AG04450 (cell line): Measurements from ENCODE around the gene SS18L1. TPM values are rescaled to one million over a fixed set of nuclear protein-coding genes. Genes with fewer than 3 reads are reported as not detected.
A peak's percentile ranks its signal among the peaks of the same experiment; 100 is the strongest.

ENCODE experiments used
- CTCF ChIA-PET: fragments of 300-600, 350-600 bp; formaldehyde crosslinking; extraction: SDS; loops from one replicate; lab custom pipeline; 2022; ENCODE audit warnings: antibody characterized with exemption, inconsistent platforms; lab: Charles Lee
- POLR2A ChIA-PET: fragments of 350-600 bp; formaldehyde crosslinking; extraction: SDS; loops from one replicate; lab custom pipeline; 2021; ENCODE audit warnings: antibody characterized with exemption, inconsistent platforms; lab: Yijun Ruan, JAX
- DNase-seq: peaks from one replicate; pipeline ENCODE4 v3.0.0-alpha.2; 2011; ENCODE audit warnings: low read depth, low spot score
- H3K27ac ChIP-seq: one replicate; pipeline ENCODE4 v1.5.1; 2012; ENCODE audit warnings: low read depth, low read length, control low read depth
- H3K27me3 ChIP-seq: one replicate; pipeline ENCODE4 v1.6.0; 2012; ENCODE audit warnings: low read length; ENCODE audit not compliant: control insufficient read depth, insufficient read depth
- H3K4me3 ChIP-seq: 2 replicates; pipeline ENCODE4 v1.5.1; 2011; ENCODE audit warnings: mild to moderate bottlenecking, low read depth, low read length, control low read depth
- H3K9me3 ChIP-seq: 2 replicates; pipeline ENCODE4 v1.5.1; 2012; ENCODE audit warnings: low read length; ENCODE audit not compliant: control insufficient read depth, insufficient read depth
- CTCF ChIP-seq: IDR thresholded peaks from 2 replicates; pipeline ENCODE4 v1.5.1; 2011; ENCODE audit warnings: low read depth, low read length, control low read depth, inconsistent platforms
- polyA plus RNA-seq: library from polyadenylated mRNA; depleted of rRNA; stranded (reverse); fragments of >200 nt; gene quantifications from 2 replicates; pipeline ENCODE4 v1.2.3, GENCODE V29; 2011

SS18L1 gene
- polyA plus RNA-seq, 1 experiment: 6.8 TPM

DNA sequence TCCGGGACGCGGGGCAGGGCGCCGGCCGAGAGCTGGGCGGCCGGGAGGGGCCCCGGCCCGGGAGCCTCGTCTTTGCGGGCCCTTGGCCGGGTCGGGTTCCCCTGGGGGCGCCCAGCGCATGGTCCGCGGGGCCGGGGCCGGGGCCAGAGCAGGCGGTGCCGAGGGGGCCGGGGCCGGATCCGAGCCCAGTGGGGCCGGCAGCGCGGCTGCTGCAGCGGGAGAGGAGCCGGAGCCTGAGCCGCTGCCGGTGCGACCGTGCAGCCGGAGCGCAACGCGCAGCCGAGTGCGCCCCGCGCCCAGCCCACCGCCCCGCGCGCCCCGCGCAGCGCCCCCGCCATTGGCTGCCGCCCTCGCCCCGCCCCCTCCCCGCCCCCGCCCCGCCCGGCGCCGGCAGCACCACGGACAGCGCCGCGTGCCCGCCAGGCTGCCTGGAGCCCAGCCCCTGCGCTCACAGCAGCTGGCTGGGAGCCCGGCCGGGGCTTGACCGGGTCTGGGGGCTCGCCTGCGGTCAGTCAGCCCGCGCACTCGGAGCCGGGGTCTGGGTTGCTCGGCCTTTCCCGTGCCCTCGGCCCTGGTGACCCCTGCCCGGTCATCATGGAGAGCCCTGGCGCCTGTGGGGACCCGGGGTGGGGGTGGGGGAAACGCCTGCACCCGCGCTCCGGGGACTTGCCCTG is 76.6 kb downstream of the SS18L1 start, which contains the start of gene HRH3:
Gene HRH3 (minus strand): TSS at position 287 of the 674 bp plus-strand sequence. CDS start 308 bp downstream, outside the sequence.
- TF ChIP-seq CTCF: no peak
- H3K9me3 ChIP-seq: no peaks in the 10 kb centered on the region; the same call in 1 of the 2 replicates
- ChIA-PET CTCF (no interaction called here), POLR2A (no interaction called here)
- H3K27ac ChIP-seq: no peak within 1 kb of the TSS
- peaks cover 71% of the 10 kb centered on the region for H3K27me3 ChIP-seq
- peak within 1 kb of the TSS; percentile 17; the same call in 1 of the 2 replicates for H3K4me3 ChIP-seq
- DNase-seq: no peak

DNA sequence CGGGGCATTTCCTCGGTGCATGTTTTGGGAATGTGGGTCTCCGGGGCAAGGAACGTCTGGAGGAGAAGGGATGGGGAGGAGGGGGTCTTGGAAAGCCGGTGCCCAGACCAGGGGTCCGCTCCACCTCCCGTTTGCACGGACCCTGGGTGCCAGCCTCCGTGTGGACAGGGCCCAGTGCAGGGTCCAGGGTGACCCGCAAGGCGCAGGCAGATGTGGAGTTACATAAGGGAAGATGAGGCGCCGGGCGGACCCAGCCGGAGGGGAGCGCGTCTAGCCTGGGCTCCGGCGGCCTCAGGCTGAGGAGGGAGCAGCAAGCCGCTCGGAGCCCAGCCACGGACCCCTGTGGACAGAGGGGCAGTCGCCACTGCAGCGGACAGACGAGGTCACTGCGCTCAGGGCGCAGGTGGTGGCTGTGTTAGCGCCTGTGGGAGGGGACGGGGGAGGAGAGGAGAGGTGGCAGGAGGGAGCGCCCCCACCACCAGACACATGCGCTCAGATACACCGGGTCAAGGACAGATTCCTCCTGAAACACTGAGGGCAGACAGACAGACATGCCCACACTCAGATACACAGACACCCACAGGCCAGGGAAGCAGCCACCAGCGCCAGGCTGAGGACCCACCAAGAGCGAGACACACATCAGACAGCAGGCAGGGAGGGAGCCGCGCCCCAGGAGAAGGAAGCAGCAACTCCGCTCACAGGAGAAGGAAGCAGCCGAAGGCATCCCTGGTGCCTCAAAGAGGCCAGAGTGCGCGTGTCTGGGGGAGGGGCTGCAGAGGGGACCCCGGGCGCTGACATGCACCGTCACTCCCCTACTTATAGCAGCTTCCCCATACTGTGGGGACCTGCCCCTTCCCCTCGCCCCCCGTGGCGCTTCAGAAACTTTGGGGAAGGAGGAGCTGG is 77.3 kb downstream of the SS18L1 start:
- no peak overlapping the region for H3K4me3 ChIP-seq
- POLR2A ChIA-PET: no interaction called here
- TF ChIP-seq CTCF: no peak

DNA sequence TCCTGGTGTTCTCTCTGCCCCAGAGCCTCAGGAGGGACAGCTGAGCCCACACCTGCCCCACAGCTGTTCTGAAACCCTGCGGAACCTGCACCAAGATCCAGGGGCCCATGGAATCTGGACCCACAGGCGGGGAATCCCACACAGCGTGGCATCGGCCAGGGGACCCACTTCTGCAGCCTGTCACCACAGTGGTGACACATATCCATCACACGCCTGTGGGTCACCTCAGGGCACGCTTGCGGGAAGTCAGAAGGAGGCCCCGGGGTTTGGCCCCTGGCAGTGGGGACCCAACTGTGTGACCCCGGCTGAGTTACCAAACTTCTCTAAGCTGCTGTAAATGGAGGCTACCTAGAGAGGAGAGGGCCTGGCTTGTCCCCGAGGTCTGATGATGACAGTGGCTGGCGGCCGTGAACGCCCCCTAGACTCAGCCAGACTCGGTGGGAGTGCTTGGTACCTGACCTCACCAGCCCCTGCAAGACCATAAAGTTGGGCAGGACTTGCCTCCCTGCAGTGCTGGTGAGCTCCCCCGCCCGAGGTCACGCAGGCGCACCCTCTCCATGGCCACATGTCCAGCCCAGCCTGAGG is 78.8 kb downstream of the SS18L1 start:
- no peak overlapping the region for H3K4me3 ChIP-seq
- DNase-seq: no peak
- peaks cover 4% of the 10 kb centered on the region; the same call in 1 of the 2 replicates for H3K9me3 ChIP-seq
- H3K27me3 ChIP-seq: peaks cover 69% of the 10 kb centered on the region
- no peak overlapping the region for H3K27ac ChIP-seq
- POLR2A ChIA-PET: no interaction called here
- TF ChIP-seq CTCF: no peak
- CTCF ChIA-PET: no interaction called here

More for the DNA sequence above, 77.3 kb downstream of the SS18L1 start:
- Histone ChIP-seq H3K27ac (no peak overlapping the region), H3K9me3 (peaks cover 1% of the 10 kb centered on the region; the same call in 1 of the 2 replicates), H3K27me3 (peaks cover 66% of the 10 kb centered on the region)
- CTCF ChIA-PET: no interaction called here
- no peak for DNase-seq

- Histone ChIP-seq H3K27ac (no peak overlapping the region), H3K27me3 (peaks cover 69% of the 10 kb centered on the region), H3K4me3 (no peak overlapping the region), H3K9me3 (peaks cover 4% of the 10 kb centered on the region; the same call in 1 of the 2 replicates)
- TF ChIP-seq CTCF: no peak
- ChIA-PET POLR2A (no interaction called here), CTCF (no interaction called here)
- DNase-seq: no peak
These were observed 79.4 kb downstream of the SS18L1 start for GRCh38 chr20:62222972-62223371.
